T-cell (primary cell): ENCODE measurements around the gene LRIT1. TPM values are rescaled to one million over a fixed set of nuclear protein-coding genes. Genes with fewer than 3 reads are reported as not detected.

Experiments used
- ATAC-seq, 4 experiments: fragments of 200-7000 bp in 3 of 4; fragments of 150-1000 bp in 1 of 4; cut with Tn5 transposase; replicated peaks in 1 of 4; 1 replicate in 3 of 4; 2 replicates in 1 of 4; pipeline ENCODE4 v1.10.0; 2021; ENCODE audit warnings: moderate library complexity in 3 of 4, mild to moderate bottlenecking in 2 of 4, moderate number of reproducible peaks in 1 of 4
- CTCF ChIA-PET, 2 donors: fragments of 300-600 bp; sonication (Branson Sonifier 250); formaldehyde crosslinking; loops; one replicate each; lab custom pipeline; 2022; ENCODE audit warnings: antibody characterized with exemption in 2 of 2; lab: Charles Lee
- POLR2A ChIA-PET, 2 donors: fragments of 300-600 bp; sonication (Branson Sonifier 250); formaldehyde crosslinking; loops; one replicate each; lab custom pipeline; 2022; ENCODE audit warnings: antibody characterized with exemption in 2 of 2; lab: Charles Lee
- DNase-seq, 35 experiments: peaks; one replicate each; pipeline versions ENCODE4 v3.0.0 to v3.0.0-alpha.2; 2013 to 2023
- H3K27ac ChIP-seq: one replicate; pipeline ENCODE4 v1.5.1; 2013; ENCODE audit warnings: low read length
- H3K27me3 ChIP-seq, 2 experiments: replicated peaks in 1 of 2; 1 replicate in 1 of 2; 2 replicates in 1 of 2; pipeline versions ENCODE4 v1.6.1 to v1.7.0; 2013; ENCODE audit warnings: low read length in 1 of 2, mixed read lengths in 1 of 2; ENCODE audit not compliant: control insufficient read depth in 2 of 2, insufficient read depth in 2 of 2; ENCODE audit errors: extremely low read depth in 1 of 2
- H3K36me3 ChIP-seq, 2 donors: 1 replicate in 1 of 2; 2 replicates in 1 of 2; pipeline versions ENCODE4 v1.6.1 to v1.7.0; 2013; ENCODE audit warnings: low read length in 1 of 2; ENCODE audit not compliant: control insufficient read depth in 2 of 2, insufficient read depth in 1 of 2; ENCODE audit errors: extremely low read depth in 1 of 2
- H3K4me1 ChIP-seq, 2 experiments: 1 replicate in 1 of 2; 2 replicates in 1 of 2; pipeline versions ENCODE4 v1.6.1 to v1.7.0; 2013; ENCODE audit warnings: low read length in 2 of 2, mixed read lengths in 1 of 2; ENCODE audit not compliant: insufficient read depth in 2 of 2, control insufficient read depth in 1 of 2; ENCODE audit errors: extremely low read depth in 1 of 2
- H3K4me3 ChIP-seq, 2 donors: 1 replicate in 1 of 2; 2 replicates in 1 of 2; pipeline versions ENCODE4 v1.5.1 to v1.7.0; 2013; ENCODE audit warnings: mild to moderate bottlenecking in 2 of 2, low read length in 1 of 2, moderate library complexity in 1 of 2; ENCODE audit not compliant: control insufficient read depth in 1 of 2; ENCODE audit errors: extremely low read depth in 1 of 2
- H3K9me3 ChIP-seq: 2 replicates; pipeline ENCODE4 v1.7.0; 2013
- H3K27ac Mint-ChIP-seq, 2 donors: one replicate each; pipeline ENCODE4 v1.8.0; 2020 to 2021; ENCODE audit warnings: mild to moderate bottlenecking in 2 of 2, mixed read lengths in 2 of 2
- H3K27me3 Mint-ChIP-seq, 2 donors: one replicate each; pipeline ENCODE4 v1.8.0; 2021 to 2022; ENCODE audit warnings: mixed read lengths in 2 of 2
- H3K36me3 Mint-ChIP-seq: one replicate; pipeline ENCODE4 v1.8.0; 2021; ENCODE audit warnings: mixed read lengths
- H3K4me1 Mint-ChIP-seq, 3 donors: one replicate each; pipeline ENCODE4 v1.8.0; 2020 to 2022; ENCODE audit warnings: mixed read lengths in 3 of 3, mild to moderate bottlenecking in 1 of 3
- H3K4me3 Mint-ChIP-seq, 3 donors: one replicate each; pipeline ENCODE4 v1.8.0; 2020 to 2022; ENCODE audit warnings: mild to moderate bottlenecking in 3 of 3, mixed read lengths in 3 of 3, moderate library complexity in 3 of 3
- H3K9me3 Mint-ChIP-seq, 3 donors: one replicate each; pipeline ENCODE4 v1.8.0; 2020 to 2022; ENCODE audit warnings: mixed read lengths in 3 of 3
- WGBS: methylation state at CpG from one replicate; pipeline ENCODE4 v1.1.5; 2013; ENCODE audit warnings: missing lambda C conversion rate; ENCODE audit not compliant: insufficient coverage; 5-methylcytosine and 5-hydroxymethylcytosine counted together
- total RNA-seq, 35 experiments: library from RNA in 6 of 35; stranded (reverse) in 6 of 35; fragments of 120-200 nt in 1 of 35; gene quantifications; one replicate each; pipeline versions ENCODE4 v1.2.1 to v1.2.4 and lab custom pipeline; 2013 to 2026

LRIT1 gene
- total RNA-seq, 5 donors from 2014 or later (not counting 1 experiment from before 2014, with no cell fraction given) = not detected

DNA sequence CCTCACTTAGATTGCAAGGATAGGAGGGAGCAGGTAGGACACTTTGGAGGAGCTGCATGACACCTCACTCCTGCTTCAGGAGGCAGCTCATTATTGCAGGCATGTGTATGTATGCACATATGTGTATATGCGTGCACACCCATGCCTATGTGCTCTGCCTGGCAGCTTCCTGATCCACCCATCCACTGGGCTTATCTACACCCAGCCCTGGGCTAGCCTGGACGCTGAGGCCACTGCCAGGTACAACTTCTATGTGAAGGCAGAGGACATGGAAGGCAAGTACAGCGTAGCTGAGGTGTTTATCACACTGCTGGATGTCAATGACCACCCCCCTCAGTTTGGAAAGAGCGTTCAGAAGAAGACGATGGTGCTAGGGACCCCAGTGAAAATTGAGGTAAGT, 29.3 kb downstream of the LRIT1 start:
- ChIA-PET CTCF (interaction anchor here in 1 of 2 donors (0.6 to 0.9 kb wide), 2 partner anchors 9 to 58 kb away, joined by 3 read pairs; no protein-coding TSS in a partner anchor), POLR2A (interaction anchor here in 1 of 2 donors (0.6 kb wide), 1 partner anchor 63 kb away, joined by 5 read pairs; no protein-coding TSS in a partner anchor)
- H3K9me3 Mint-ChIP-seq = no peaks in the 10 kb centered on the region
- Histone ChIP-seq H3K4me1 (no peaks in the 10 kb centered on the region), H3K27ac (no peak overlapping the region), H3K9me3 (no peaks in the 10 kb centered on the region), H3K36me3 (no peaks in the 10 kb centered on the region), H3K27me3 (peaks cover 0 to 18% of the 10 kb centered on the region in 2 experiments), H3K4me3 (no peak overlapping the region)
- no peak overlapping the region for H3K4me3 Mint-ChIP-seq
- no peak for DNase-seq
- WGBS = 40% methylated on average over 1 of the region's 5 CpGs
- H3K4me1 Mint-ChIP-seq = no peaks in the 10 kb centered on the region
- no peak for ATAC-seq
- peaks cover 8 to 17% of the 10 kb centered on the region in 2 donors for H3K27me3 Mint-ChIP-seq
- H3K27ac Mint-ChIP-seq = no peak overlapping the region
- no peaks in the 10 kb centered on the region for H3K36me3 Mint-ChIP-seq

DNA sequence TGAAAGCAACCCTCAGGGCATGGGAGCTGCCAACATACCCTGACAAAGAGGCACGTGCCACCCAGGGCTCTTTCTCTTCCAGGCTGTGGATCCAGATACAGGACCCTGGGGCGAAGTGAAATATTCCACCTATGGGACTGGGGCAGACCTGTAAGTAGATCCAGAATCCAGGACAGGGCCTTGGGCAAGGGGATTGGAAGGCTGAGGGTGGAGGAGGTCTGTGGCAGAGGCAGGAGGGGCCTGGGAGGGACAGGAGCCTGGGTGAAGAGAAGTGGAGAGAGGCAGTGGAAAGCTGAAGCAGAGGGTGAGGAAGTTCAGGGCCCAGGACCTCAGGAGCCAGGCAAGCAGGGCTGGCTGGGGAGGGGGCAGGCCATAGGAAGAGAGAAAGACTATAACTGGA, 29.8 kb downstream of the LRIT1 start:
- H3K27ac Mint-ChIP-seq = no peak overlapping the region
- no peak for DNase-seq
- no peak for ATAC-seq
- no peaks in the 10 kb centered on the region for H3K4me1 Mint-ChIP-seq
- H3K9me3 Mint-ChIP-seq = no peaks in the 10 kb centered on the region
- ChIA-PET POLR2A (interaction anchor here in 1 of 2 donors (0.6 kb wide), 1 partner anchor 63 kb away, joined by 5 read pairs; no protein-coding TSS in a partner anchor), CTCF (interaction anchor here in 1 of 2 donors (0.6 to 0.9 kb wide), 2 partner anchors 9 to 57 kb away, joined by 3 read pairs; no protein-coding TSS in a partner anchor)
- 80% methylated on average over 2 of the region's 2 CpGs for WGBS
- H3K27me3 Mint-ChIP-seq = peaks cover 10 to 22% of the 10 kb centered on the region in 2 donors
- H3K27ac ChIP-seq = no peak overlapping the region
- no peak overlapping the region for H3K4me3 Mint-ChIP-seq
- H3K27me3 ChIP-seq = peaks cover 0 to 18% of the 10 kb centered on the region in 2 experiments
- H3K36me3 ChIP-seq = no peaks in the 10 kb centered on the region
- H3K36me3 Mint-ChIP-seq = no peaks in the 10 kb centered on the region
- H3K4me3 ChIP-seq = no peak overlapping the region
- no peaks in the 10 kb centered on the region for H3K9me3 ChIP-seq
- no peaks in the 10 kb centered on the region for H3K4me1 ChIP-seq

DNA sequence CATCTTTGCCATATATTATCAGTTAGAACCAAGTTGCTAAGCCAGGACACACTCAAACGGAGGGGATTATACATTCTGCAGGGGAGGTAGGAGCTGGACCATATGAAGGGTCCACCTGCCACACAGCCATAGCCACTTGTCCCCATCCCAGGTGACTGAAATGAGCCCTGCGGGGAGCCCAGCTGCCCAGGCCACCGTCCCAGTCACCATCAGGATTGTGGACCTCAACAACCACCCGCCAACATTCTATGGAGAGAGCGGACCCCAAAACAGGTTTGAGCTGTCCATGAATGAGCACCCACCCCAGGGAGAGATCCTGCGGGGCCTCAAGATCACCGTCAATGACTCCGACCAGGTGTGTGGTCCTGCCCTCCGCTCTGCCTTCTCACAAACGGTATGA, 33.3 kb downstream of the LRIT1 start:
- no peak overlapping the region for H3K27ac ChIP-seq
- ATAC-seq (no peak), DNase-seq (no peak)
- H3K4me3 ChIP-seq = no peak overlapping the region
- no peaks in the 10 kb centered on the region for H3K9me3 Mint-ChIP-seq
- H3K9me3 ChIP-seq = no peaks in the 10 kb centered on the region
- H3K27ac Mint-ChIP-seq = no peak overlapping the region
- peaks cover 6 to 23% of the 10 kb centered on the region in 2 donors for H3K27me3 Mint-ChIP-seq
- no peaks in the 10 kb centered on the region for H3K4me1 Mint-ChIP-seq
- ChIA-PET POLR2A (no interaction called here), CTCF (interaction anchor here (0.5 to 4.8 kb wide), 3 partner anchors 60 to 111 kb away, joined by 3 to 51 read pairs (median 4); no protein-coding TSS in a partner anchor)
- 92% methylated on average over 9 of the region's 10 CpGs for whole genome bisulfite sequencing
- no peaks in the 10 kb centered on the region for H3K36me3 ChIP-seq
- H3K4me1 ChIP-seq = no peaks in the 10 kb centered on the region
- H3K4me3 Mint-ChIP-seq = no peak overlapping the region
- H3K36me3 Mint-ChIP-seq = no peaks in the 10 kb centered on the region
- peaks cover 0 to 29% of the 10 kb centered on the region in 2 experiments for H3K27me3 ChIP-seq

DNA sequence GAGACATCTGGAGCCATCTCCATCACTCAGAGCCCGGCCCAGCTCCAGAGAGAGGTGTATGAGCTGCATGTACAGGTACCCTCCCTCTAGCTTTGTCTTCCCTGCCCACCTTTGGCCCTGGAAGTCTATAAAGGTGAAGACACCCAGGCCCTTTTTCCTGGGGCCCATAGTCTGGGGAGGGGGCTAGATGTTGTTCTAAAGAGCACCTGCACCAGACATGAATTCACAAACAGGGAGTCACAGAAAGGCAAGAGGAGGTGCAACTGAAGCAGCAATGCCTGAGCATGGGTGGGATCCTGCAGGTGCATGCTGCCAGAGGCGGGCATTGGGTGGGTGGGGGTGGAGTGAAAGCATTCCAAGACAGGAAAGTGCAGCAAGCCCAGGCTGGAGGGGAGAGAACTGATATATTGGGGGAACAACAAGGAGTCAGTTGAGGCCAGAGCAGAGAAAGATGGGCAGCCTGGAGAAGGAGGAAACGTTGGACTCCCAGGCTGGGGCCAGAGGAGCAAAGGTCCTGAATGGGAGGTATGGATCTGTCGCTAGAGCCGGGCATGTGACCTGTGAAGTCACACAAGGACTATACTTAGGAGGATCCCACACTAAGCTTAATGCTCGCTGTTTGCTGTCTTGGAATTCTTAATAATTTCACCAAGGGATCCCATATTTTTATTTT, 35.4 kb downstream of the LRIT1 start:
- ATAC-seq (no peak), DNase-seq (no peak)
- CTCF ChIA-PET = interaction anchor here (0.8 to 4.8 kb wide), 7 partner anchors 9 to 66 kb away, joined by 3 to 51 read pairs (median 3); no protein-coding TSS in a partner anchor
- Histone ChIP-seq H3K36me3 (no peaks in the 10 kb centered on the region), H3K27ac (no peak overlapping the region), H3K27me3 (peaks cover 0 to 28% of the 10 kb centered on the region in 2 experiments), H3K9me3 (no peaks in the 10 kb centered on the region), H3K4me3 (no peak overlapping the region), H3K4me1 (no peaks in the 10 kb centered on the region)
- peaks cover 6 to 26% of the 10 kb centered on the region in 2 donors for H3K27me3 Mint-ChIP-seq
- H3K36me3 Mint-ChIP-seq = no peaks in the 10 kb centered on the region
- H3K9me3 Mint-ChIP-seq = no peaks in the 10 kb centered on the region
- no peak overlapping the region for H3K27ac Mint-ChIP-seq
- WGBS = 64% methylated on average over 3 of the region's 6 CpGs
- POLR2A ChIA-PET = interaction anchor here in 1 of 2 donors (0.6 kb wide), 1 partner anchor 37 kb away, joined by 3 read pairs; no protein-coding TSS in a partner anchor
- no peaks in the 10 kb centered on the region for H3K4me1 Mint-ChIP-seq
- no peak overlapping the region for H3K4me3 Mint-ChIP-seq

DNA sequence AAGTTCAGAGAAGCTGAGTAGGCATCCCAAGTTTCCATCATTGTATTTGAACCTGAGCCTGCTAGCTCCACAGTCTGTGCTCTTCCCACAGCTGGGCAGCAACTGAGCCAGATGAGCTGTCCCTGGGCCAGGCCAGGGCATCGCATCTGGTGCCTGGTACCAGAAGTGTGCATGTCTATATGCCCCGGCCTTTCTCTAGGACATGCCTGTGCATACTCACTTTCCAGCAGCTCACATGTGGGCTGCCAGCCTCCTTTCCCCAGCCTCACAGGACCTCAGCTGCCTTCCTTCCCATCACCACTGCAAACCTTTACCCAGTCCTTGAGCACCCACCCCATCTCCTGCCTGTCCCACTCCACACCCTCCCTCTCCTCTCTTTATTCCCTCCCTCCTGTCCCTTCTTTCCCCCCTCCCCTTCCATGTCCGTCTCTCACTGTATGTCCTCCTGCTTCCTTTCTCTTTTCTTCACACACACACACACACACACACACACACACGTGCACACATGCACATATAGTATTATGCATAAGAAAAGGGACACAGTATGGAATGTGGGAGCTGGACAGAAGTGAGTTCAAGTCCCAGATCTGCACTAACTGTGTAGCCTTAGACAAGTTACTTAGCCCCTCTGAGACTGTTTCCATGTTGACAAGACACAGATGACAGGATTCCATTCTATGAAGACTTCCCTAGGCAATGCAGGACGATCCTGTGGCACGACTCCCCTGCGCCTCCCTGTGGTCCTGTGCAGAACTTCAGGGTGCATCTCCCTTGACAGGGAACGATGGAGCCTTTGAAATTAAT, 36.1 kb downstream of the LRIT1 start:
- WGBS = 61% methylated on average over 3 of the region's 8 CpGs
- POLR2A ChIA-PET = no interaction called here
- Mint-ChIP-seq H3K27me3 (peaks cover 6 to 26% of the 10 kb centered on the region in 2 donors), H3K27ac (no peak overlapping the region), H3K4me1 (no peaks in the 10 kb centered on the region), H3K9me3 (no peaks in the 10 kb centered on the region), H3K36me3 (no peaks in the 10 kb centered on the region), H3K4me3 (no peak overlapping the region)
- no peak overlapping the region for H3K27ac ChIP-seq
- no peaks in the 10 kb centered on the region for H3K9me3 ChIP-seq
- H3K36me3 ChIP-seq = no peaks in the 10 kb centered on the region
- H3K4me1 ChIP-seq = no peaks in the 10 kb centered on the region
- peak; percentile 22 to 81 (median 63) for DNase-seq
- H3K4me3 ChIP-seq = no peak overlapping the region
- CTCF ChIA-PET = interaction anchor here (0.8 to 4.8 kb wide), 6 partner anchors 10 to 65 kb away, joined by 3 to 51 read pairs (median 7); no protein-coding TSS in a partner anchor
- H3K27me3 ChIP-seq = peaks cover 0 to 24% of the 10 kb centered on the region in 2 experiments
- ATAC-seq = peak; percentile 64 to 91 (median 70)

DNA sequence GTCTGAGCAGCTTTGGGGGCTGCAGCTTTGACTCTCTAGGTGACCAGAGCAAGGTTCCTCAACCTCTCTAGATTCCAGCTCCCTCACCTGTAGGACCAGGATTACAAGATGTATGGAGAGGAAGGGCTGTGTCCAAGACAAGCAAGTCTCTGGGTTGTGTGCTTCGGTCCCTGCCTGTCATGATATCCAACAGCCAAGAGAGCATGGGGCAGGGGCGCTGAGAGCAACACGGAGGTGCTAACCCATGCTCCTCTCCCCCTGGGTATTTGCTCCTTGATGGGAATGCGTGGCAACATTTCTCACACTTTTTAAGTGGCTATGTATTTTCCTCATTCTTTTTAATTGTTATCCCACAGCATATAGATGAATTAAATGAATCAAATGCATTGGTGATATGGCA, 36.7 kb downstream of the LRIT1 start:
- Histone ChIP-seq H3K36me3 (no peaks in the 10 kb centered on the region), H3K27ac (no peak overlapping the region), H3K27me3 (peaks cover 0 to 24% of the 10 kb centered on the region in 2 experiments), H3K4me1 (no peaks in the 10 kb centered on the region), H3K4me3 (no peak overlapping the region), H3K9me3 (no peaks in the 10 kb centered on the region)
- no peaks in the 10 kb centered on the region for H3K4me1 Mint-ChIP-seq
- no peaks in the 10 kb centered on the region for H3K9me3 Mint-ChIP-seq
- ChIA-PET CTCF (interaction anchor here (2.1 to 4.8 kb wide), 3 partner anchors 14 to 56 kb away, joined by 11 to 51 read pairs (median 30); no protein-coding TSS in a partner anchor), POLR2A (no interaction called here)
- ATAC-seq = no peak
- H3K27ac Mint-ChIP-seq = no peak overlapping the region
- H3K4me3 Mint-ChIP-seq = no peak overlapping the region
- no peak for DNase-seq
- H3K27me3 Mint-ChIP-seq = peaks cover 6 to 26% of the 10 kb centered on the region in 2 donors
- 100% methylated on average over 1 of the region's 4 CpGs for WGBS
- H3K36me3 Mint-ChIP-seq = no peaks in the 10 kb centered on the region
